Osteocyte (in vitro differentiated cells): ENCODE results near the gene DLAT. TPM values are rescaled to one million over a fixed set of nuclear protein-coding genes. Genes with fewer than 3 reads are reported as not detected.

ENCODE experiments used
- DNase-seq: peaks from one replicate; pipeline ENCODE4 v3.0.0; 2021; ENCODE audit warnings: mixed read lengths; ENCODE audit not compliant: unreplicated experiment; ENCODE audit errors: extremely low spot score
- H3K27ac Mint-ChIP-seq: one replicate; pipeline ENCODE4 v1.8.0; 2021; ENCODE audit warnings: mild to moderate bottlenecking, mixed read lengths; ENCODE audit not compliant: unreplicated experiment
- H3K27me3 Mint-ChIP-seq: one replicate; pipeline ENCODE4 v1.8.0; 2021; ENCODE audit warnings: mixed read lengths; ENCODE audit not compliant: unreplicated experiment
- H3K36me3 Mint-ChIP-seq: one replicate; pipeline ENCODE4 v1.8.0; 2021; ENCODE audit warnings: mixed read lengths; ENCODE audit not compliant: unreplicated experiment
- H3K4me1 Mint-ChIP-seq: one replicate; pipeline ENCODE4 v1.8.0; 2021; ENCODE audit warnings: mixed read lengths; ENCODE audit not compliant: unreplicated experiment
- H3K4me3 Mint-ChIP-seq: one replicate; pipeline ENCODE4 v1.8.0; 2021; ENCODE audit warnings: mild to moderate bottlenecking, moderate library complexity, mixed read lengths; ENCODE audit not compliant: unreplicated experiment
- H3K9me3 Mint-ChIP-seq: one replicate; pipeline ENCODE4 v1.8.0; 2021; ENCODE audit warnings: mixed read lengths; ENCODE audit not compliant: unreplicated experiment
- total RNA-seq: library from RNA; stranded (reverse); gene quantifications from 2 replicates; pipeline ENCODE4 v1.2.1, GENCODE V29; 2021
- TF ChIP-seq, protein P1 (sequence below): fragments of 200-600 bp; sonication (generic); IDR thresholded peaks from 2 replicates; pipeline ENCODE4 v1.5.0; 2021; ENCODE audit warnings: antibody characterized with exemption, mild to moderate bottlenecking, moderate library complexity

Gene DLAT
- total RNA-seq, 1 donor from 2014 or later: 26.4 TPM

DNA sequence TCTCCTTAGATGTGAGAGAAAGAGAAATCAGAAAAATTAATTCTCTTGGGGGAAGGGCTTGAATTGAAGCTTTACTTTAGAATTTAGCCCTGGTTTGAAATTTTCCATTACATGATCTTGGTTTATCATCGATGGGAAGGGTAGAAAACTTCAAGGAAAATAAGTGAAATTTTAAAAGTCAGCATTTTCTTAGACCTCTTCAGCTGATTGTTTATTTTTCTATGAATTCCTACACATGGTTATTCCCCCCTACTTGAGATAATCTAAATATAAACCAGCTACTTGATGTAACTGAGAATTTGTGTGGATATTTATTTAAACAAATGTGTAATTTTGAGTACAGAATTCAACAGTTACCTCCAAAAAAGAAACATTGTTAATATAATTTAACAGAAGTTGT lies 37.7 kb downstream of the DLAT start:
- TF ChIP-seq, protein P1, sequence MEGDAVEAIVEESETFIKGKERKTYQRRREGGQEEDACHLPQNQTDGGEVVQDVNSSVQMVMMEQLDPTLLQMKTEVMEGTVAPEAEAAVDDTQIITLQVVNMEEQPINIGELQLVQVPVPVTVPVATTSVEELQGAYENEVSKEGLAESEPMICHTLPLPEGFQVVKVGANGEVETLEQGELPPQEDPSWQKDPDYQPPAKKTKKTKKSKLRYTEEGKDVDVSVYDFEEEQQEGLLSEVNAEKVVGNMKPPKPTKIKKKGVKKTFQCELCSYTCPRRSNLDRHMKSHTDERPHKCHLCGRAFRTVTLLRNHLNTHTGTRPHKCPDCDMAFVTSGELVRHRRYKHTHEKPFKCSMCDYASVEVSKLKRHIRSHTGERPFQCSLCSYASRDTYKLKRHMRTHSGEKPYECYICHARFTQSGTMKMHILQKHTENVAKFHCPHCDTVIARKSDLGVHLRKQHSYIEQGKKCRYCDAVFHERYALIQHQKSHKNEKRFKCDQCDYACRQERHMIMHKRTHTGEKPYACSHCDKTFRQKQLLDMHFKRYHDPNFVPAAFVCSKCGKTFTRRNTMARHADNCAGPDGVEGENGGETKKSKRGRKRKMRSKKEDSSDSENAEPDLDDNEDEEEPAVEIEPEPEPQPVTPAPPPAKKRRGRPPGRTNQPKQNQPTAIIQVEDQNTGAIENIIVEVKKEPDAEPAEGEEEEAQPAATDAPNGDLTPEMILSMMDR: no peak
- DNase-seq: no peak
- H3K27ac Mint-ChIP-seq: peak overlapping the region; percentile 27
- H3K36me3 Mint-ChIP-seq: peaks cover 18% of the 10 kb centered on the region
- H3K27me3 Mint-ChIP-seq: no peaks in the 10 kb centered on the region
- H3K4me1 Mint-ChIP-seq: peaks cover 10% of the 10 kb centered on the region
- no peak overlapping the region for H3K4me3 Mint-ChIP-seq
- no peaks in the 10 kb centered on the region for H3K9me3 Mint-ChIP-seq

DNA sequence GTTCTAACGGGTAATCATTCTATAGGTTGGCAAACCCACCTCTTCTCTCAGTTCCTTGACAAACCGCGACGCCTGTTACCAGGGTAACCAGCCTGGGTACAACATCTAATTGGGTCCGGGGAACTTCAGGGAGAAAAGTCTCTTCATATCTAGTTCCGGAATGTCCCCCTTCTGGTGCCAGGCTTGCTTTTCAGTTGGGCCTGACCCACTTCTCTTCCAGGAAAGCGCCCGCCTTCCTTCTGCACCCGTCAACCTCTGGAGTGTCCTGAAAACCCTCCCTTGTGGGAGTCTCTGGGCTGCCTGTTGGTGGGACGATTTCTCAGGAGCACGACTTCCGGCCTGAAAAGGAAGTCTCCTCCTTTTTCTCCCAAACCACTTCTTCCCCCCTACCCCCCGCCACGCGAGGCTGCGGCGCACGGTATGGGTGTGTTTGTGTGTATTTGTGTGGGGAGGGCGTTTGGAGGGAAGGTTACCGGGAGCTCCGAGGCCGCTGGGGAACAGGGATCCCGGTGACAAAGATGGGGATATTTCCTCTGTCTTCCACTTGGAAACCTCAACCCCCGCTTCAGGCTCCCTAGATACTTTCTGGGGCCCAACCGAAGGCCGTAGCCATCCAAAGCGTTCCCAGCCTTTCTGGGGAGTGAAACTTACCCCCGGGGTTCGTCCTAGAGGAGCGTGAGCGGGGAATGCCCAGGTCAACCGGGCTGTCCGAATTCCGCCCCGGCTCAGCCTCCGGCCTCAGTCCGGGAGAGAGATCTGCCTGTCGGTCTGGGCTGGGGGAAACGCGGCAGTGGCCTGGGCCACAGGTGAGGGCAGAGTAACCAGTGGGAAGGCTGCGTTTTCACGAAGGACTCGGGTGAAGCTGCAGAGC lies 49.0 kb downstream of the DLAT start, which contains the start of the genes NKAPD1 and PIH1D2:
Gene NKAPD1, plus strand, starts transcription at position 359 of the 871 bp plus-strand sequence. CDS start 1,276 bp downstream, outside the sequence.
Gene PIH1D2, minus strand, starts transcription at position 77 of the 871 bp plus-strand sequence. CDS start 843 bp downstream, outside the sequence.
- H3K4me3 Mint-ChIP-seq: peak within 1 kb of the TSS; percentile 98
- no peaks in the 10 kb centered on the region for H3K27me3 Mint-ChIP-seq
- peak; percentile 90 for DNase-seq
- H3K36me3 Mint-ChIP-seq: peaks cover 14% of the 10 kb centered on the region
- TF ChIP-seq, protein P1: peak; percentile 28
- H3K4me1 Mint-ChIP-seq: peaks cover 30% of the 10 kb centered on the region
- H3K9me3 Mint-ChIP-seq: no peaks in the 10 kb centered on the region
- H3K27ac Mint-ChIP-seq: peak within 1 kb of the TSS; percentile 100

DNA sequence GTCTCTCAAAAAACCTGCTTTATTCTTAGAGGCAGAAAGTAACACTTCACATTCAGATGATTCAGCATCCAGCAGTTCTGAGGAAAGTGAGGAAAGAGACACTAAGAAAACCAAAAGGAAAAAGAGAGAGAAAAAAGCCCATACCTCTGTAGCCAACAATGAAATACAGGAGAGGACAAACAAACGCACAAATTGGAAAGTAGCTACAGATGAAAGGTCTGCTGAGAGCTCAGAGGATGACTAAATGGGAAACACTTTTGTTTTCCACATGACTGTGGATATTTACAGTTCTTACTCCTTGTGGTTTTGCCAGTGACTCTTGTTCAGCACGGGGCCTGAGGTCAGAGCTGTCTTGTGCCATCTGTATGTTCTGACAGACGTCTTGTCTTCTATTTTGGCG lies 57.5 kb downstream of the DLAT start:
- Mint-ChIP-seq H3K9me3 (no peaks in the 10 kb centered on the region), H3K4me3 (no peak overlapping the region), H3K27me3 (no peaks in the 10 kb centered on the region), H3K27ac (no peak overlapping the region), H3K36me3 (peaks cover 43% of the 10 kb centered on the region), H3K4me1 (peaks cover 23% of the 10 kb centered on the region)
- TF ChIP-seq, protein P1: no peak
- DNase-seq: no peak

DNA sequence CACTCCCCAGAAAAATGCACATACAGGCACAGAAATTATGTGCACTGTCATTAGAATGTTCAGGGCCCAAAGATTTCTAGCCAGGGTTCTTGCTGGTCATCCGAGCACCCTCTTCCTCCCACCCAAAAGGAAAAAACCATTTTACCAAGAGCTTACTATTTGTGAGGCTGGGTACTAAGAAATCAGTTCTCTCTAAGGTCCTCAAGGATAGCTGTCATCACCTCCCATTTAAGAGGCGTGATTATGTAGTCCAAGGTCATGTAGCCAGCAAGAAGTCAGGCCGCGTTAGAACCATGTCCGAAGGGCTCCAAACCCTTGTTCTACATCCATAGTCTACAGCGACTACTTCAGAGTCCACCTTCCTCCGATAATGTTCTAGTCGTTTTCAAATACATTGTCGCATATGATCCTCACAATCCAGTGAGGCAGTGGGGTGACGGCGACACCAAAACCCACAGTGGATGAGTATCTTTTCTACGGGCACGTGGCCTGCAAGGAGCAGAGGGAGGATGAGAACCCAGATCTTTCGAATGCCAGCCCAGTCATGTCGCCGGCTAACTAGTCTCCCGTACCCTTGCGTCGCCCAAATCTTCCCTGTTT lies 60.7 kb downstream of the DLAT start:
- H3K4me1 Mint-ChIP-seq: peaks cover 41% of the 10 kb centered on the region
- H3K36me3 Mint-ChIP-seq: peaks cover 48% of the 10 kb centered on the region
- no peaks in the 10 kb centered on the region for H3K27me3 Mint-ChIP-seq
- H3K9me3 Mint-ChIP-seq: no peaks in the 10 kb centered on the region
- peak overlapping the region; percentile 96 for H3K27ac Mint-ChIP-seq
- H3K4me3 Mint-ChIP-seq: peak overlapping the region; percentile 99
- TF ChIP-seq, protein P1: no peak
- DNase-seq: no peak
